KMS-11 (cell line): ENCODE results near the gene VPS26C.

ENCODE experiments used
- H2AFZ ChIP-seq: fragments of 200-600 bp; sonication (generic); 2 replicates; pipeline ENCODE4 v1.6.1; 2016; ENCODE audit warnings: antibody characterized with exemption, mixed run types, low read depth
- H3K27ac ChIP-seq: fragments of 200-600 bp; sonication (generic); 2 replicates; pipeline ENCODE4 v1.6.1; 2016; ENCODE audit warnings: mild to moderate bottlenecking, mixed run types
- H3K27me3 ChIP-seq: fragments of 200-600 bp; sonication (generic); 2 replicates; pipeline ENCODE4 v1.6.1; 2017; ENCODE audit warnings: mild to moderate bottlenecking, low read depth, mixed run types, moderate library complexity; ENCODE audit not compliant: insufficient read depth
- H3K36me3 ChIP-seq: fragments of 200-600 bp; sonication (generic); 2 replicates; pipeline ENCODE4 v1.6.1; 2017; ENCODE audit warnings: mild to moderate bottlenecking, mixed run types; ENCODE audit not compliant: insufficient read depth
- H3K4me1 ChIP-seq: fragments of 200-600 bp; sonication (generic); 2 replicates; pipeline ENCODE4 v1.6.1; 2016; ENCODE audit warnings: mild to moderate bottlenecking, low read depth, mixed run types; ENCODE audit not compliant: poor library complexity, severe bottlenecking
- H3K4me2 ChIP-seq: fragments of 200-600 bp; sonication (generic); 2 replicates; pipeline ENCODE4 v1.7.0; 2016; ENCODE audit warnings: mild to moderate bottlenecking, mixed run types
- H3K4me3 ChIP-seq: fragments of 200-600 bp; sonication (generic); IDR thresholded peaks from 2 replicates; pipeline ENCODE4 v1.6.1; 2017; ENCODE audit warnings: low read depth, low read length, mixed read lengths; ENCODE audit not compliant: insufficient read depth
- H3K79me2 ChIP-seq: fragments of 200-600 bp; sonication (generic); 2 replicates; pipeline ENCODE4 v1.6.1; 2016; ENCODE audit warnings: low read depth, mixed run types; ENCODE audit not compliant: insufficient read depth
- H3K9ac ChIP-seq: fragments of 200-600 bp; sonication (generic); 2 replicates; pipeline ENCODE4 v1.6.1; 2016; ENCODE audit warnings: mild to moderate bottlenecking, mixed run types
- H4K20me1 ChIP-seq: fragments of 200-600 bp; sonication (generic); 2 replicates; pipeline ENCODE4 v1.6.1; 2016; ENCODE audit warnings: mild to moderate bottlenecking, mixed run types; ENCODE audit not compliant: insufficient read depth
- CTCF ChIP-seq: fragments of 200-600 bp; sonication (generic); conservative IDR thresholded peaks from 2 replicates; pipeline ENCODE4 v1.6.1; 2017; ENCODE audit warnings: low read depth, mild to moderate bottlenecking, antibody characterized with exemption, low read length, moderate library complexity, mixed read lengths

VPS26C gene

GRCh38 chr21:37273911-37274690 lies 7.0 kb upstream of the VPS26C start:
- no peaks in the 10 kb centered on the region for H3K79me2 ChIP-seq
- H4K20me1 ChIP-seq = no peaks in the 10 kb centered on the region
- no peaks in the 10 kb centered on the region for H3K36me3 ChIP-seq
- no peak overlapping the region for H3K4me3 ChIP-seq
- H2AFZ ChIP-seq = no peak overlapping the region
- no peaks in the 10 kb centered on the region for H3K4me1 ChIP-seq
- no peaks in the 10 kb centered on the region for H3K27me3 ChIP-seq
- TF ChIP-seq CTCF = no peak
- H3K4me2 ChIP-seq = no peak overlapping the region
- H3K9ac ChIP-seq = no peak overlapping the region
- H3K27ac ChIP-seq = no peak overlapping the region

DNA sequence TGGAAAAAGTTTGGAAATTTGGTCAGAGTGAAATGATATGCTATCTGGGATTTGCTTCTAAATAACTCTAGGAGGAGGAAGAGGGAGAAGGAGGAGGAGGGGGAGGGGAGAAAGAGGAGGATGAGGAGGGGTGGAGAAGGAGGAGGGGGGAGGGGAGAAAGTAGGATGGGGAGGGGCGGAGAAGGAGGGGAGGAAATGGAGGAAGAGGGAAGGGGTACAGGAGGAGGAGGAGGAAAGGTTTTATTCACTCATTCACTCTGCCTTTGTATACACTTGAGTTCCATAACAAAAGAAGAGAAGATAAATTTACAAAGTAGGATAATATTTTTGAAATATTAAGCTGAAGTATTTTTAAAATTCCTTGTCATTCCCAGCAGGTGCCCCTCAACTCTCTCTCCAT lies 6.3 kb upstream of the VPS26C start:
- no peak overlapping the region for H3K9ac ChIP-seq
- H3K4me1 ChIP-seq = peaks cover 3% of the 10 kb centered on the region
- no peak overlapping the region for H3K27ac ChIP-seq
- no peak for TF ChIP-seq CTCF
- no peaks in the 10 kb centered on the region for H3K27me3 ChIP-seq
- H3K79me2 ChIP-seq = no peaks in the 10 kb centered on the region
- no peaks in the 10 kb centered on the region for H4K20me1 ChIP-seq
- no peak overlapping the region for H3K4me3 ChIP-seq
- H3K4me2 ChIP-seq = no peak overlapping the region
- H2AFZ ChIP-seq = no peak overlapping the region
- H3K36me3 ChIP-seq = no peaks in the 10 kb centered on the region

DNA sequence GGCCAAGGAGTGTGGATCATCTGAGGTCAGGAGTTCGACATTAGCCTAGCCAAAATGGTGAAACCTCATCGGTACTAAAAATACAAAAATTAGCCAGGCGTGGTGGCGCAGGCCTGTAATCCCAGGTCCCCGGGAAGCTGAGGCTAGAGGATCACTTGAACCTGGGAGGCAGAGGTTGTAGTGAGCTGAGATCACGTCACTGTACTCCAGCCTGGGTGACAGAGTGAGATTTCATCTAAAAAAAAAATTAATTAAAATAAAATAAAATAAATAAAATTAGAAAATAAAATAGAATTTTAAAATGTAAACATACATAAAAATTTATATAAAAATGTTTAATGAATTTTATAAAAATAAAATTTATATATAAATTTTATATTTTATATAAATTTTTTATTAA lies 5.8 kb upstream of the VPS26C start:
- no peaks in the 10 kb centered on the region for H4K20me1 ChIP-seq
- no peaks in the 10 kb centered on the region for H3K27me3 ChIP-seq
- H3K4me1 ChIP-seq = peaks cover 6% of the 10 kb centered on the region
- no peak for TF ChIP-seq CTCF
- no peaks in the 10 kb centered on the region for H3K36me3 ChIP-seq
- H3K79me2 ChIP-seq = no peaks in the 10 kb centered on the region
- no peak overlapping the region for H3K9ac ChIP-seq
- no peak overlapping the region for H3K4me2 ChIP-seq
- no peak overlapping the region for H3K27ac ChIP-seq
- H3K4me3 ChIP-seq = no peak overlapping the region
- H2AFZ ChIP-seq = no peak overlapping the region

GRCh38 chr21:37270576-37271365 lies 3.6 kb upstream of the VPS26C start:
- no peak for TF ChIP-seq CTCF
- Histone ChIP-seq H3K27ac (no peak overlapping the region), H3K4me1 (peaks cover 11% of the 10 kb centered on the region), H3K36me3 (no peaks in the 10 kb centered on the region), H3K4me3 (no peak overlapping the region), H3K79me2 (peaks cover 10% of the 10 kb centered on the region; the same call in 1 of the 2 replicates), H4K20me1 (no peaks in the 10 kb centered on the region), H2AFZ (no peak overlapping the region), H3K9ac (no peak overlapping the region), H3K4me2 (no peak overlapping the region), H3K27me3 (no peaks in the 10 kb centered on the region)
